Stomach (tissue), 4 donors: ENCODE results near the gene PROB1.

Experiments used
- EP300 ChIP-seq: sonication (generic); formaldehyde crosslinking; IDR thresholded peaks from one replicate; pipeline ENCODE4 v1.6.1; 2017; ENCODE audit warnings: antibody characterized with exemption
- POLR2A ChIP-seq, 4 donors: fragments of 450-650 bp; IDR thresholded peaks; one replicate each; pipeline ENCODE4 v1.6.1; 2016; ENCODE audit warnings: antibody characterized with exemption in 4 of 4, control low read depth in 2 of 4, mild to moderate bottlenecking in 1 of 4, moderate library complexity in 1 of 4
- POLR2AphosphoS5 ChIP-seq, 3 donors: sonication (generic); formaldehyde crosslinking; IDR thresholded peaks; one replicate each; pipeline ENCODE4 v1.6.1; 2016; ENCODE audit warnings: antibody characterized with exemption in 3 of 3
- TF ChIP-seq, protein P1 (sequence below), 7 experiments: fragments of 450-650 bp in 4 of 7; fragments of 200-600 bp in 3 of 7; sonication (generic) in 3 of 7; IDR thresholded peaks; one replicate each; pipeline ENCODE4 v1.5.1; 2016 to 2019; ENCODE audit warnings: antibody characterized with exemption in 7 of 7, control low read depth in 2 of 7, mild to moderate bottlenecking in 1 of 7

DNA sequence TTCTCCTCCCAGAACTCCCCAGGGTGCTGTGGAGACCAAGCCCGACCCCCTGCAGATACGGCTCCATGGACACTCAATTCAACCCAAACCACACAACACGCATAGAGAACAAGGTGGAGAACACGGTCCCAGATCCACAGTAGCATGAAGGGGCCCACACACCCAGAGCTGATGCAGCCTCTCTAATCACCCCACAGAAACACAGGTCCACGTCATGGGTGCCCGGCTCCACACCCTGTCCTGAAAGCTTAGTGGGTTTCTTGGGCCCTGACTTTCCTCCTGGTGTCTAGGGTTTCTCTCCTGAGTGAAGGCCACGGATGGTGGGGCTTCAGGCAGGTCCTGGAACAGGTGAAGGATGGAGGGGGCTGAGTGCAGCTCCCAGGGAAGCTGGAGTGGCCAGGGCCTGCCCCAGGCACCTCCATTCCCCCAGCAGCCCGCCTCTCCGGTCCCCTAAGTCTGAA, 10.3 kb downstream of the PROB1 start:
- TF ChIP-seq, protein P1, sequence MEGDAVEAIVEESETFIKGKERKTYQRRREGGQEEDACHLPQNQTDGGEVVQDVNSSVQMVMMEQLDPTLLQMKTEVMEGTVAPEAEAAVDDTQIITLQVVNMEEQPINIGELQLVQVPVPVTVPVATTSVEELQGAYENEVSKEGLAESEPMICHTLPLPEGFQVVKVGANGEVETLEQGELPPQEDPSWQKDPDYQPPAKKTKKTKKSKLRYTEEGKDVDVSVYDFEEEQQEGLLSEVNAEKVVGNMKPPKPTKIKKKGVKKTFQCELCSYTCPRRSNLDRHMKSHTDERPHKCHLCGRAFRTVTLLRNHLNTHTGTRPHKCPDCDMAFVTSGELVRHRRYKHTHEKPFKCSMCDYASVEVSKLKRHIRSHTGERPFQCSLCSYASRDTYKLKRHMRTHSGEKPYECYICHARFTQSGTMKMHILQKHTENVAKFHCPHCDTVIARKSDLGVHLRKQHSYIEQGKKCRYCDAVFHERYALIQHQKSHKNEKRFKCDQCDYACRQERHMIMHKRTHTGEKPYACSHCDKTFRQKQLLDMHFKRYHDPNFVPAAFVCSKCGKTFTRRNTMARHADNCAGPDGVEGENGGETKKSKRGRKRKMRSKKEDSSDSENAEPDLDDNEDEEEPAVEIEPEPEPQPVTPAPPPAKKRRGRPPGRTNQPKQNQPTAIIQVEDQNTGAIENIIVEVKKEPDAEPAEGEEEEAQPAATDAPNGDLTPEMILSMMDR (IDR thresholded peaks at IDR 0.05), result no peak
- TF ChIP-seq POLR2AphosphoS5 (IDR thresholded peaks at IDR 0.05) (no peak), EP300 (no peak), POLR2A (IDR thresholded peaks at IDR 0.05) (no peak)
